ENCODE measurements around the gene BBX.

GRCh38 chr3:107675233-107675900 is 152.6 kb downstream of the BBX start:
- no peak for TF ChIP-seq POLR2A (IDR thresholded peaks at IDR 0.05; ENCODE audit: low read length)
- no peak for TF ChIP-seq GATA1 (IDR thresholded peaks at IDR 0.05; ENCODE audit: low read depth, low read length)
